H1 (cell line): Measurements from ENCODE around the gene SLC6A17.

ENCODE experiments used
- BCL11A ChIP-seq, 2 experiments: IDR thresholded peaks; one replicate each; pipeline ENCODE4 v1.6.1; 2011; ENCODE audit warnings: low read depth in 2 of 2, low read length in 2 of 2, mild to moderate bottlenecking in 2 of 2
- CBX5 ChIP-seq: fragments of 300-800, 300-1000 bp; sonication (generic); IDR thresholded peaks from 2 replicates; pipeline ENCODE4 v1.7.1; 2016; ENCODE audit warnings: antibody characterized with exemption, low read length, low read depth
- CBX8 ChIP-seq: fragments of 300-800, 300-1000 bp; sonication (generic); IDR thresholded peaks from 2 replicates; pipeline ENCODE4 v1.7.1; 2016; ENCODE audit warnings: low read depth, low read length, borderline replicate concordance
- CTCF ChIP-seq, 3 experiments: IDR thresholded peaks; 1 replicate in 2 of 3; 2 replicates in 1 of 3; pipeline versions ENCODE4 v1.5.1 to v1.6.1; 2011; ENCODE audit warnings: low read length in 3 of 3, mild to moderate bottlenecking in 3 of 3, inconsistent platforms in 2 of 3, low read depth in 1 of 3, moderate library complexity in 1 of 3; ENCODE audit not compliant: insufficient read depth in 1 of 3; ENCODE audit errors: control extremely low read depth in 1 of 3
- EZH2 ChIP-seq: fragments of 200-600 bp; sonication (generic); IDR thresholded peaks from 2 replicates; pipeline ENCODE4 v1.7.1; 2012; ENCODE audit warnings: low read depth, mild to moderate bottlenecking, moderate library complexity, low read length, inconsistent platforms; ENCODE audit not compliant: severe bottlenecking
- HDAC6 ChIP-seq: IDR thresholded peaks from one replicate; pipeline ENCODE4 v1.7.1; 2012; ENCODE audit warnings: low read depth, mild to moderate bottlenecking, inconsistent platforms, low read length, moderate library complexity
- KDM5A ChIP-seq: fragments of 200-600 bp; IDR thresholded peaks from 2 replicates; pipeline ENCODE4 v1.7.1; 2012; ENCODE audit warnings: mild to moderate bottlenecking, low read length, inconsistent platforms, mixed read lengths
- POLR2A ChIP-seq, 2 experiments: IDR thresholded peaks; 1 replicate in 1 of 2; 2 replicates in 1 of 2; pipeline ENCODE4 v1.6.1; 2011; ENCODE audit warnings: low read depth in 2 of 2, low read length in 2 of 2, mild to moderate bottlenecking in 2 of 2; ENCODE audit errors: control extremely low read depth in 1 of 2
- POLR2AphosphoS5 ChIP-seq: IDR thresholded peaks from 2 replicates; pipeline ENCODE4 v1.6.1; 2011; ENCODE audit warnings: low read depth, low read length
- RBBP5 ChIP-seq: IDR thresholded peaks from 2 replicates; pipeline ENCODE4 v1.7.1; 2012; ENCODE audit warnings: low read depth, mild to moderate bottlenecking, inconsistent platforms, low read length, moderate library complexity, borderline replicate concordance
- RNF2 ChIP-seq: fragments of 200-900, 300-1000 bp; sonication (generic); IDR thresholded peaks from 2 replicates; pipeline ENCODE4 v1.7.1; 2016; ENCODE audit warnings: borderline replicate concordance, low read depth, mild to moderate bottlenecking, antibody characterized with exemption, low read length; ENCODE audit not compliant: poor library complexity, severe bottlenecking; ENCODE audit errors: missing control alignments
- ZNF274 ChIP-seq: IDR thresholded peaks from 2 replicates; pipeline ENCODE4 v1.7.0; 2012; ENCODE audit warnings: low read length, borderline replicate concordance; ENCODE audit errors: extremely low read depth

- TF ChIP-seq HDAC6, result no peak
- no peak for TF ChIP-seq POLR2AphosphoS5
- no peak for TF ChIP-seq POLR2A (IDR thresholded peaks at IDR 0.05; ENCODE audit: control extremely low read depth in 1 of 2, low read depth in 2 of 2, low read length in 2 of 2)
- no peak for TF ChIP-seq BCL11A (IDR thresholded peaks at IDR 0.05; ENCODE audit: low read depth in 2 of 2, low read length in 2 of 2)
- TF ChIP-seq CTCF (IDR thresholded peaks at IDR 0.05; ENCODE audit: control extremely low read depth in 1 of 3, insufficient read depth in 1 of 3, low read depth in 1 of 3, low read length in 3 of 3), result no peak
- no peak for TF ChIP-seq CBX5
- no peak for TF ChIP-seq EZH2
- TF ChIP-seq RNF2, result no peak
- TF ChIP-seq KDM5A, result no peak
- TF ChIP-seq ZNF274, result no peak
- TF ChIP-seq RBBP5, result no peak
- TF ChIP-seq CBX8, result no peak
These were observed 38.9 kb downstream of the SLC6A17 start for GRCh38 chr1:110189181-110189580.
